Fibroblast of peridontal ligament (primary cell): ENCODE measurements around the gene USP20.
A peak's percentile ranks its signal among the peaks of the same experiment; 100 is the strongest.
"Not testable (repeated sequence)": the region's sequence is repeated elsewhere in the genome, so short reads cannot be mapped to it uniquely, and the experiment has no call there.

ENCODE experiments used
- DNase-seq: peaks from one replicate; pipeline ENCODE4 v3.0.0-alpha.2; 2010; ENCODE audit errors: extremely low read depth

Gene USP20

GRCh38 chr9:129890718-129891299 lies 55.6 kb downstream of the USP20 start:
- not testable (repeated sequence) for DNase-seq

- DNase-seq = no peak
These were observed 56.3 kb downstream of the USP20 start for GRCh38 chr9:129891569-129891968.

- DNase-seq = no peak
These were observed 59.0 kb downstream of the USP20 start for GRCh38 chr9:129894120-129894823.

GRCh38 chr9:129895376-129896268 lies 60.4 kb downstream of the USP20 start:
- DNase-seq = no peak

- no peak for DNase-seq
These were observed 62.0 kb downstream of the USP20 start for GRCh38 chr9:129897263-129897662.

GRCh38 chr9:129898185-129898584 lies 62.9 kb downstream of the USP20 start:
- DNase-seq = peak; percentile 13

GRCh38 chr9:129899620-129900019 lies 64.4 kb downstream of the USP20 start:
- no peak for DNase-seq

- no peak for DNase-seq
These were observed 65.2 kb downstream of the USP20 start for GRCh38 chr9:129900263-129901027.

GRCh38 chr9:129901993-129902739 lies 66.9 kb downstream of the USP20 start:
- DNase-seq = no peak

- no peak for DNase-seq
These were observed 67.5 kb downstream of the USP20 start for GRCh38 chr9:129902740-129903134.

GRCh38 chr9:129904734-129905133 lies 69.5 kb downstream of the USP20 start:
- DNase-seq = no peak

- DNase-seq = no peak
These were observed 71.0 kb downstream of the USP20 start for GRCh38 chr9:129906298-129906697.

- no peak for DNase-seq
These were observed 71.9 kb downstream of the USP20 start for GRCh38 chr9:129907201-129907600.

GRCh38 chr9:129908906-129909305 lies 73.6 kb downstream of the USP20 start:
- DNase-seq = no peak

GRCh38 chr9:129909851-129910250 lies 74.6 kb downstream of the USP20 start:
- peak; percentile 18 for DNase-seq

GRCh38 chr9:129910628-129911567 lies 75.6 kb downstream of the USP20 start:
- peak; percentile 100 for DNase-seq

GRCh38 chr9:129914051-129914450 lies 78.8 kb downstream of the USP20 start:
- DNase-seq = no peak

GRCh38 chr9:129916707-129917106 lies 81.4 kb downstream of the USP20 start:
- DNase-seq = no peak

GRCh38 chr9:129918296-129918950 lies 83.2 kb downstream of the USP20 start:
- DNase-seq = no peak
